GM12891 (cell line): Measurements from ENCODE around the gene VIPR1.

Source experiments
- DNase-seq: peaks from one replicate; pipeline ENCODE4 v3.0.0; 2011; ENCODE audit warnings: low spot score; ENCODE audit not compliant: insufficient read length
- FAIRE-seq: peaks from 2 replicates; lab custom pipeline; 2011; peaks lifted over from hg19 to GRCh38; lab: Jason Lieb, UNC
- PAX5 ChIP-seq: IDR thresholded peaks from 2 replicates; pipeline ENCODE4 v1.6.1; 2011; ENCODE audit warnings: low read length, moderate library complexity, mild to moderate bottlenecking; ENCODE audit not compliant: insufficient read depth, severe bottlenecking
- POLR2A ChIP-seq: IDR thresholded peaks from 2 replicates; pipeline ENCODE4 v1.6.1; 2011; ENCODE audit warnings: low read depth, low read length, control low read depth
- POLR2AphosphoS5 ChIP-seq: IDR thresholded peaks from 2 replicates; pipeline ENCODE4 v1.6.1; 2011; ENCODE audit warnings: low read depth, low read length, control low read depth
- POU2F2 ChIP-seq: IDR thresholded peaks from 2 replicates; pipeline ENCODE4 v1.6.1; 2011; ENCODE audit warnings: low read depth, mild to moderate bottlenecking, control low read depth, low read length, moderate library complexity
- SPI1 ChIP-seq: IDR thresholded peaks from 2 replicates; pipeline ENCODE4 v1.6.1; 2011; ENCODE audit warnings: low read depth, low read length, control low read depth
- TAF1 ChIP-seq: IDR thresholded peaks from 2 replicates; pipeline ENCODE4 v1.6.1; 2011; ENCODE audit warnings: low read depth, low read length, control low read depth

Gene VIPR1

GRCh38 chr3:42511201-42511600 is 8.8 kb downstream of the VIPR1 start:
- no peak for DNase-seq
- TF ChIP-seq POLR2AphosphoS5 = no peak
- no peak for TF ChIP-seq SPI1
- TF ChIP-seq POU2F2 = no peak
- no peak for TF ChIP-seq PAX5
- no peak for TF ChIP-seq TAF1
- no peak for TF ChIP-seq POLR2A
- no peak for FAIRE-seq

GRCh38 chr3:42511736-42512135 is 9.3 kb downstream of the VIPR1 start:
- TF ChIP-seq SPI1 = no peak
- FAIRE-seq (no peak), DNase-seq (no peak)

GRCh38 chr3:42513121-42513520 is 10.7 kb downstream of the VIPR1 start:
- FAIRE-seq (no peak), DNase-seq (no peak)
- no peak for TF ChIP-seq PAX5
- TF ChIP-seq TAF1 = no peak

GRCh38 chr3:42513521-42513920 is 11.1 kb downstream of the VIPR1 start:
- no peak for DNase-seq
- no peak for TF ChIP-seq TAF1
- TF ChIP-seq POLR2A = no peak
- no peak for TF ChIP-seq PAX5
- no peak for FAIRE-seq

- TF ChIP-seq SPI1 (no peak), POLR2A (no peak), TAF1 (no peak)
- no peak for FAIRE-seq
- DNase-seq = no peak
Measured at GRCh38 chr3:42514876-42515275, 12.4 kb downstream of the VIPR1 start.

- no peak for DNase-seq
- FAIRE-seq = no peak
- no peak for TF ChIP-seq PAX5
- TF ChIP-seq SPI1 = no peak
- TF ChIP-seq POU2F2 = no peak
- no peak for TF ChIP-seq POLR2AphosphoS5
- TF ChIP-seq TAF1 = no peak
- TF ChIP-seq POLR2A = no peak
Measured at GRCh38 chr3:42515391-42515916, 13.0 kb downstream of the VIPR1 start.

- peak; percentile 51 for FAIRE-seq
- TF ChIP-seq POU2F2 = no peak
- TF ChIP-seq TAF1 = no peak
- DNase-seq = no peak
Measured at GRCh38 chr3:42515976-42516375, 13.5 kb downstream of the VIPR1 start.

- TF ChIP-seq PAX5 = no peak
- no peak for TF ChIP-seq POU2F2
- no peak for TF ChIP-seq SPI1
- FAIRE-seq (no peak), DNase-seq (no peak)
Measured at GRCh38 chr3:42516443-42516842, 14.0 kb downstream of the VIPR1 start.

- FAIRE-seq (no peak), DNase-seq (no peak)
- TF ChIP-seq TAF1 (no peak), POU2F2 (no peak), SPI1 (no peak), PAX5 (no peak), POLR2A (no peak), POLR2AphosphoS5 (no peak)
Measured at GRCh38 chr3:42517117-42517516, 14.7 kb downstream of the VIPR1 start.

GRCh38 chr3:42518800-42519567 is 16.5 kb downstream of the VIPR1 start:
- FAIRE-seq (no peak), DNase-seq (no peak)
- no peak for TF ChIP-seq TAF1
- no peak for TF ChIP-seq POU2F2
- no peak for TF ChIP-seq POLR2A
- no peak for TF ChIP-seq PAX5
- no peak for TF ChIP-seq POLR2AphosphoS5
- TF ChIP-seq SPI1 = no peak

GRCh38 chr3:42519568-42519962 is 17.1 kb downstream of the VIPR1 start:
- no peak for TF ChIP-seq POLR2A
- no peak for TF ChIP-seq PAX5
- no peak for TF ChIP-seq POLR2AphosphoS5
- TF ChIP-seq POU2F2 = no peak
- no peak for TF ChIP-seq TAF1
- FAIRE-seq (no peak), DNase-seq (no peak)
